H1 (cell line): ENCODE data around the gene CGRRF1. TPM values are rescaled to one million over a fixed set of nuclear protein-coding genes. Genes with fewer than 3 reads are reported as not detected.

ENCODE experiments used
- CTCF ChIA-PET: fragments of 300-600 bp; sonication (Branson Sonifier 250); formaldehyde crosslinking; loops from one replicate; lab custom pipeline; 2021; ENCODE audit not compliant: partially characterized antibody; lab: Charles Lee
- POLR2A ChIA-PET: fragments of 300-600 bp; sonication (Branson Sonifier 250); formaldehyde crosslinking; loops from one replicate; lab custom pipeline; 2021; ENCODE audit warnings: inconsistent platforms; ENCODE audit not compliant: partially characterized antibody; lab: Charles Lee
- DNase-seq, 2 experiments: peaks; one replicate each; pipeline versions ENCODE4 v3.0.0 to v3.0.0-alpha.2; 2010 to 2022; ENCODE audit warnings: low spot score in 2 of 2, low read depth in 1 of 2, mixed read lengths in 1 of 2
- FAIRE-seq: peaks from 2 replicates; lab custom pipeline; 2011; peaks lifted over from hg19 to GRCh38; lab: Jason Lieb, UNC
- H2AFZ ChIP-seq: 2 replicates; pipeline ENCODE4 v1.8.1; 2012; ENCODE audit warnings: low read length, inconsistent platforms
- H2AK5ac ChIP-seq: 2 replicates; pipeline ENCODE4 v1.6.1; 2013; ENCODE audit warnings: low read depth, low read length
- H2BK120ac ChIP-seq: replicated peaks from 2 replicates; pipeline ENCODE3; 2013; ENCODE audit warnings: low read depth, low read length, inconsistent platforms
- H2BK12ac ChIP-seq: 2 replicates; pipeline ENCODE4 v1.6.1; 2013; ENCODE audit warnings: low read depth, low read length
- H2BK15ac ChIP-seq: 2 replicates; pipeline ENCODE4 v1.6.1; 2013; ENCODE audit warnings: low read length
- H2BK20ac ChIP-seq: 2 replicates; pipeline ENCODE4 v1.6.1; 2013; ENCODE audit warnings: low read length
- H2BK5ac ChIP-seq: 2 replicates; pipeline ENCODE4 v1.6.1; 2013; ENCODE audit warnings: low read depth, low read length
- H3K14ac ChIP-seq: 2 replicates; pipeline ENCODE4 v1.6.1; 2013; ENCODE audit warnings: inconsistent platforms; ENCODE audit not compliant: insufficient read length
- H3K18ac ChIP-seq: 2 replicates; pipeline ENCODE4 v1.6.1; 2013; ENCODE audit warnings: low read length; ENCODE audit errors: extremely low read depth
- H3K23ac ChIP-seq: 2 replicates; pipeline ENCODE4 v1.6.1; 2013; ENCODE audit warnings: inconsistent platforms; ENCODE audit not compliant: insufficient read length
- H3K23me2 ChIP-seq: 2 replicates; pipeline ENCODE4 v1.6.1; 2013; ENCODE audit warnings: low read depth, low read length
- H3K27ac ChIP-seq: 2 replicates; pipeline ENCODE4 v1.6.1; 2011; ENCODE audit warnings: low read depth, low read length, inconsistent platforms
- H3K27me3 ChIP-seq, 4 experiments: replicated peaks in 1 of 4; 1 replicate in 1 of 4; 2 replicates in 3 of 4; pipeline versions ENCODE4 v1.6.1 to v1.8.1; 2011 to 2013; ENCODE audit warnings: low read length in 3 of 4, mild to moderate bottlenecking in 3 of 4, inconsistent platforms in 2 of 4, mixed read lengths in 2 of 4, moderate library complexity in 1 of 4; ENCODE audit not compliant: control insufficient read depth in 3 of 4, insufficient read depth in 3 of 4; ENCODE audit errors: extremely low read depth in 1 of 4
- H3K36me3 ChIP-seq, 4 experiments: 2 replicates each; pipeline versions ENCODE4 v1.6.1 to v1.8.1; 2011 to 2013; ENCODE audit warnings: mild to moderate bottlenecking in 4 of 4, low read length in 3 of 4, moderate library complexity in 2 of 4, control low read depth in 1 of 4, inconsistent platforms in 1 of 4; ENCODE audit not compliant: insufficient read depth in 4 of 4, control insufficient read depth in 2 of 4
- H3K4ac ChIP-seq: replicated peaks from 2 replicates; pipeline ENCODE3; 2013; ENCODE audit warnings: low read length, low read depth, mixed read lengths, inconsistent platforms; ENCODE audit not compliant: insufficient read length
- H3K4me1 ChIP-seq, 4 experiments: replicated peaks in 1 of 4; 1 replicate in 1 of 4; 2 replicates in 3 of 4; pipeline versions ENCODE4 v1.6.1 to v1.8.1; 2011 to 2013; ENCODE audit warnings: low read length in 3 of 4, inconsistent platforms in 2 of 4, mixed read lengths in 1 of 4; ENCODE audit not compliant: insufficient read depth in 4 of 4, control insufficient read depth in 3 of 4
- H3K4me2 ChIP-seq, 2 experiments: 2 replicates each; pipeline versions ENCODE4 v1.6.1 to v1.8.1; 2011 to 2013; ENCODE audit warnings: low read depth in 2 of 2, low read length in 2 of 2, control low read depth in 1 of 2, inconsistent platforms in 1 of 2, mild to moderate bottlenecking in 1 of 2; ENCODE audit not compliant: insufficient read depth in 1 of 2
- H3K4me3 ChIP-seq, 4 experiments: fragments of 200-600, 300-600 bp in 1 of 4; sonication (generic), shearing (Covaris generic), sonication (Bioruptor Twin) in 1 of 4; 2 replicates each; pipeline versions ENCODE4 v1.5.1 to v1.8.1; 2011 to 2016; ENCODE audit warnings: low read length in 4 of 4, low read depth in 3 of 4, control low read depth in 2 of 4, inconsistent platforms in 2 of 4, mild to moderate bottlenecking in 2 of 4, mixed read lengths in 1 of 4, moderate library complexity in 1 of 4; ENCODE audit not compliant: insufficient read depth in 2 of 4; ENCODE audit errors: extremely low read depth in 1 of 4
- H3K56ac ChIP-seq: replicated peaks from 2 replicates; pipeline ENCODE3; 2013; ENCODE audit warnings: low read depth, mild to moderate bottlenecking, mixed read lengths, low read length, inconsistent platforms; ENCODE audit not compliant: insufficient read length
- H3K79me1 ChIP-seq: 2 replicates; pipeline ENCODE4 v1.6.1; 2013; ENCODE audit warnings: low read depth, low read length, control low read depth
- H3K79me2 ChIP-seq, 2 experiments: 2 replicates each; pipeline versions ENCODE4 v1.6.1 to v1.8.1; 2012 to 2013; ENCODE audit warnings: low read length in 2 of 2, mild to moderate bottlenecking in 2 of 2, inconsistent platforms in 1 of 2; ENCODE audit not compliant: insufficient read depth in 2 of 2, control insufficient read depth in 1 of 2
- H3K9ac ChIP-seq, 4 experiments: replicated peaks in 1 of 4; 1 replicate in 1 of 4; 2 replicates in 3 of 4; pipeline versions ENCODE4 v1.6.1 to v1.8.1; 2011 to 2013; ENCODE audit warnings: low read depth in 3 of 4, low read length in 3 of 4, control low read depth in 2 of 4, mild to moderate bottlenecking in 2 of 4, moderate library complexity in 2 of 4, inconsistent platforms in 1 of 4; ENCODE audit errors: extremely low read depth in 1 of 4
- H3K9me3 ChIP-seq, 2 experiments: 2 replicates each; pipeline versions ENCODE4 v1.6.1 to v1.8.1; 2012 to 2013; ENCODE audit warnings: mild to moderate bottlenecking in 2 of 2, moderate library complexity in 2 of 2, control low read depth in 1 of 2, inconsistent platforms in 1 of 2, low read depth in 1 of 2, low read length in 1 of 2, mixed read lengths in 1 of 2; ENCODE audit not compliant: insufficient read depth in 2 of 2
- H4K20me1 ChIP-seq, 2 experiments: replicated peaks in 1 of 2; 2 replicates each; pipeline versions ENCODE3 to v1.8.1; 2011 to 2013; ENCODE audit warnings: inconsistent platforms in 2 of 2, low read length in 2 of 2, mild to moderate bottlenecking in 1 of 2; ENCODE audit not compliant: insufficient read depth in 2 of 2, control insufficient read depth in 1 of 2
- H4K5ac ChIP-seq: 2 replicates; pipeline ENCODE4 v1.6.1; 2013; ENCODE audit warnings: low read length, low read depth, mixed read lengths, inconsistent platforms; ENCODE audit not compliant: insufficient read length
- H4K8ac ChIP-seq: 2 replicates; pipeline ENCODE4 v1.8.0; 2013; ENCODE audit warnings: mild to moderate bottlenecking, moderate library complexity, low read length, inconsistent platforms; ENCODE audit not compliant: insufficient read depth; ENCODE audit errors: extremely low read depth
- H4K91ac ChIP-seq: replicated peaks from 2 replicates; pipeline ENCODE3; 2013; ENCODE audit warnings: low read length, mixed read lengths, inconsistent platforms; ENCODE audit not compliant: insufficient read length
- GTF2F1 ChIP-seq: IDR thresholded peaks from 2 replicates; pipeline ENCODE4 v1.6.1; 2012; ENCODE audit warnings: low read depth, low read length, improper control_type of control experiment, borderline replicate concordance
- KDM5A ChIP-seq: fragments of 200-600 bp; IDR thresholded peaks from 2 replicates; pipeline ENCODE4 v1.7.1; 2012; ENCODE audit warnings: mild to moderate bottlenecking, low read length, inconsistent platforms, mixed read lengths
- PHF8 ChIP-seq: fragments of 200-600 bp; sonication (generic); conservative IDR thresholded peaks from 2 replicates; pipeline ENCODE4 v1.7.1; 2012; ENCODE audit warnings: low read depth, mild to moderate bottlenecking, inconsistent platforms, low read length, moderate library complexity
- SIN3A ChIP-seq, 2 experiments: IDR thresholded peaks in 1 of 2; conservative IDR thresholded peaks in 1 of 2; 2 replicates each; pipeline ENCODE4 v1.6.1; 2011 to 2012; ENCODE audit warnings: low read length in 2 of 2, improper control_type of control experiment in 1 of 2, low read depth in 1 of 2, mild to moderate bottlenecking in 1 of 2
- WGBS, 2 experiments: shearing (Covaris generic) in 1 of 2; methylation state at CpG; one replicate each; pipeline versions ENCODE4 v1.1.6 to v1.1.7; 2013 to 2015; ENCODE audit warnings: low lambda C conversion rate in 2 of 2, mixed read lengths in 2 of 2, inconsistent platforms in 1 of 2, low coverage in 1 of 2, missing lambda C conversion rate in 1 of 2; ENCODE audit not compliant: insufficient replicate concordance in 2 of 2, insufficient coverage in 1 of 2, insufficient read length in 1 of 2; ENCODE audit errors: extremely low coverage in 1 of 2, missing lambda C conversion rate in 1 of 2; 5-methylcytosine and 5-hydroxymethylcytosine counted together
- polyA plus RNA-seq, 7 experiments: library from polyadenylated mRNA; depleted of rRNA in 3 of 7; stranded (reverse) in 5 of 7; unstranded in 2 of 7; fragments of >200 nt in 5 of 7; fragments of 200-250 nt in 2 of 7; gene quantifications; 1 replicate in 5 of 7; 2 replicates in 1 of 7; 4 replicates in 1 of 7; pipeline versions ENCODE4 v1.2.1 to v1.2.3, GENCODE V29; 2011 to 2013; ENCODE audit warnings: missing spikeins in 2 of 7, mixed read lengths in 2 of 7
- total RNA-seq: library from RNA; stranded (reverse); fragmentation: NEBNext Ultra II Directional; extraction: Animal tissue kit (Norgen Biotek cat#: 25700); gene quantifications from 2 replicates; pipeline ENCODE4 v1.2.1, GENCODE V29; 2021
- TF ChIP-seq, protein P1 (sequence below): IDR thresholded peaks from 2 replicates; pipeline ENCODE4 v1.6.1; 2012; ENCODE audit warnings: inconsistent platforms

Gene CGRRF1
- total and polyA plus RNA-seq, 2 of the 8 experiments (the other 6 are each of a cell fraction or from before 2014, with no cell fraction given): 7.4 to 20.2 TPM

GRCh38 chr14:54577977-54578376 lies 68.3 kb downstream of the CGRRF1 start:
- H3K79me1 ChIP-seq: no peaks in the 10 kb centered on the region; the same call in none of the 2 replicates
- H2BK20ac ChIP-seq: no peak overlapping the region
- no peak overlapping the region for H4K5ac ChIP-seq
- H3K4me3 ChIP-seq: no peak overlapping the region
- WGBS, 2 experiments: 87% methylated on average over 3 of the region's 3 CpGs; no CpG with 5 or more reads in 1 of the 2 experiments
- no peak overlapping the region for H3K4me2 ChIP-seq
- H3K4ac ChIP-seq: no peak overlapping the region
- H3K9ac ChIP-seq: no peak overlapping the region
- peaks cover 0 to 3% of the 10 kb centered on the region in 2 experiments for H4K20me1 ChIP-seq
- H3K23me2 ChIP-seq: no peaks in the 10 kb centered on the region
- no peak overlapping the region for H2BK120ac ChIP-seq
- H2AK5ac ChIP-seq: no peak overlapping the region
- POLR2A ChIA-PET: interaction anchor here (1.0 to 1.5 kb wide), 3 partner anchors 9 to 22 kb away, joined by 4 read pairs; no protein-coding TSS in a partner anchor
- no peak overlapping the region for H2BK15ac ChIP-seq
- H3K27ac ChIP-seq: no peak overlapping the region
- H3K18ac ChIP-seq: no peak overlapping the region
- H3K9me3 ChIP-seq: no peaks in the 10 kb centered on the region
- H3K79me2 ChIP-seq: peaks cover 0 to 21% of the 10 kb centered on the region in 2 experiments; a peak in 3 of 4 replicates
- H2AFZ ChIP-seq: no peak overlapping the region
- CTCF ChIA-PET: interaction anchor here (0.7 to 10.0 kb wide), 8 partner anchors 65 to 227 kb away, joined by 3 to 108 read pairs (median 5); no protein-coding TSS in a partner anchor
- H4K91ac ChIP-seq: no peak overlapping the region
- no peak overlapping the region; the same call in 1 of the 2 replicates for H2BK5ac ChIP-seq
- H3K27me3 ChIP-seq: no peaks in the 10 kb centered on the region
- no peak overlapping the region for H3K14ac ChIP-seq
- no peak overlapping the region for H3K23ac ChIP-seq
- TF ChIP-seq KDM5A (no peak), GTF2F1 (no peak), PHF8 (no peak), SIN3A (conservative IDR thresholded peaks at IDR 0.05 in 1 of 2, IDR thresholded peaks at IDR 0.05 in 1 of 2; ENCODE audit: low read depth in 1 of 2, low read length in 2 of 2) (no peak)
- TF ChIP-seq, protein P1, sequence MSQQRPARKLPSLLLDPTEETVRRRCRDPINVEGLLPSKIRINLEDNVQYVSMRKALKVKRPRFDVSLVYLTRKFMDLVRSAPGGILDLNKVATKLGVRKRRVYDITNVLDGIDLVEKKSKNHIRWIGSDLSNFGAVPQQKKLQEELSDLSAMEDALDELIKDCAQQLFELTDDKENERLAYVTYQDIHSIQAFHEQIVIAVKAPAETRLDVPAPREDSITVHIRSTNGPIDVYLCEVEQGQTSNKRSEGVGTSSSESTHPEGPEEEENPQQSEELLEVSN: no peak
- TF ChIP-seq, all 59 proteins: peak for 0
- no peak for DNase-seq
- no peak for FAIRE-seq
- no peak overlapping the region for H3K56ac ChIP-seq
- no peaks in the 10 kb centered on the region for H3K36me3 ChIP-seq
- no peak overlapping the region for H2BK12ac ChIP-seq
- no peak overlapping the region for H4K8ac ChIP-seq
- H3K4me1 ChIP-seq: no peaks in the 10 kb centered on the region
